Fibroblast of mammary gland (primary cell): ENCODE data around the gene JMJD4.

Experiments
- DNase-seq: peaks from one replicate; pipeline ENCODE4 v3.0.0-alpha.2; 2010; ENCODE audit warnings: low read depth
- H3K4me3 ChIP-seq: 2 replicates; pipeline ENCODE4 v1.5.1; 2011; ENCODE audit warnings: low read depth, mild to moderate bottlenecking, low read length, moderate library complexity; ENCODE audit not compliant: control insufficient read depth
- CTCF ChIP-seq: conservative IDR thresholded peaks from 2 replicates; pipeline ENCODE4 v1.5.1; 2011; ENCODE audit warnings: low read depth, low read length, inconsistent platforms; ENCODE audit not compliant: control insufficient read depth, insufficient read depth

Gene JMJD4

GRCh38 chr1:227765261-227766014, 30.3 kb upstream of the JMJD4 start:
- TF ChIP-seq CTCF = no peak
- H3K4me3 ChIP-seq = no peak overlapping the region
- DNase-seq = no peak

GRCh38 chr1:227764019-227764391, 28.9 kb upstream of the JMJD4 start:
- TF ChIP-seq CTCF = no peak
- DNase-seq = peak; percentile 17
- no peak overlapping the region for H3K4me3 ChIP-seq

- H3K4me3 ChIP-seq = no peak overlapping the region
- TF ChIP-seq CTCF = no peak
- no peak for DNase-seq
Observed at GRCh38 chr1:227763246-227764018, 28.3 kb upstream of the JMJD4 start.

- H3K4me3 ChIP-seq = no peak overlapping the region
- peak; percentile 74 for DNase-seq
- TF ChIP-seq CTCF = peak; percentile 75
Observed at GRCh38 chr1:227762231-227762911, 27.3 kb upstream of the JMJD4 start.

- TF ChIP-seq CTCF = no peak
- DNase-seq = no peak
- H3K4me3 ChIP-seq = no peak overlapping the region
Observed at GRCh38 chr1:227761621-227762230, 26.6 kb upstream of the JMJD4 start.

- TF ChIP-seq CTCF = no peak
- H3K4me3 ChIP-seq = no peak overlapping the region
Observed at GRCh38 chr1:227760377-227760776, 25.3 kb upstream of the JMJD4 start.

More at GRCh38 chr1:227760377-227760776, 25.3 kb upstream of the JMJD4 start:
- no peak for DNase-seq
